SJCRH30 (cell line): ENCODE measurements around the gene CRBN. TPM values are rescaled to one million over a fixed set of nuclear protein-coding genes. Genes with fewer than 3 reads are reported as not detected.
A peak's percentile ranks its signal among the peaks of the same experiment; 100 is the strongest.

Source experiments
- DNase-seq, 2 experiments: peaks; one replicate each; pipeline ENCODE4 v3.0.0-alpha.2; 2015 to 2020
- H3K27ac ChIP-seq: fragments of 250-450 bp; sonication (Bioruptor Pico); 2 replicates; pipeline ENCODE4 v1.5.1; 2020; ENCODE audit warnings: mild to moderate bottlenecking, moderate library complexity
- H3K27me3 ChIP-seq: fragments of 250-450 bp; sonication (Bioruptor Pico); 2 replicates; pipeline ENCODE4 v1.5.1; 2020; ENCODE audit warnings: mild to moderate bottlenecking, moderate library complexity
- H3K36me3 ChIP-seq: fragments of 250-450 bp; sonication (Bioruptor Pico); 2 replicates; pipeline ENCODE4 v1.5.1; 2020; ENCODE audit warnings: mild to moderate bottlenecking, moderate library complexity
- H3K4me1 ChIP-seq: fragments of 250-450 bp; sonication (Bioruptor Pico); 2 replicates; pipeline ENCODE4 v1.5.1; 2020; ENCODE audit warnings: mild to moderate bottlenecking, moderate library complexity
- H3K4me3 ChIP-seq: fragments of 250-450 bp; sonication (Bioruptor Pico); 2 replicates; pipeline ENCODE4 v1.5.1; 2020; ENCODE audit warnings: mild to moderate bottlenecking, moderate library complexity
- H3K9me3 ChIP-seq: fragments of 250-450 bp; sonication (Bioruptor Pico); replicated peaks from 2 replicates; pipeline ENCODE4 v1.5.1; 2020; ENCODE audit warnings: mild to moderate bottlenecking, moderate library complexity
- total RNA-seq: library from RNA; depleted of rRNA; stranded (reverse); fragments of >200 nt; shearing (Covaris generic); gene quantifications from 2 replicates; pipeline ENCODE4 v1.2.3, GENCODE V29; 2014; rRNA removed

Gene CRBN
- 35.3 and 37.4 TPM in 2 replicates for total RNA-seq

GRCh38 chr3:3179407-3180094 is at the start of gene CRBN:
CRBN (minus strand) TSS chr3:3179691; CDS start chr3:3179687, 4 bp downstream.
- H3K27ac ChIP-seq: peak within 1 kb of the TSS; percentile 51
- no peaks in the 10 kb centered on the region for H3K36me3 ChIP-seq

GRCh38 chr3:3227640-3228039 is 48.1 kb upstream of the CRBN start:
- H3K27me3 ChIP-seq: no peaks in the 10 kb centered on the region
- DNase-seq: no peak
- no peaks in the 10 kb centered on the region for H3K9me3 ChIP-seq
- H3K4me1 ChIP-seq: no peaks in the 10 kb centered on the region
- no peak overlapping the region for H3K27ac ChIP-seq
- H3K4me3 ChIP-seq: no peak overlapping the region
- H3K36me3 ChIP-seq: no peaks in the 10 kb centered on the region

More at GRCh38 chr3:3179407-3180094, at the start of gene CRBN:
- no peaks in the 10 kb centered on the region for H3K9me3 ChIP-seq
- no peaks in the 10 kb centered on the region for H3K27me3 ChIP-seq
- no peaks in the 10 kb centered on the region for H3K4me1 ChIP-seq
- H3K4me3 ChIP-seq: peak within 1 kb of the TSS; percentile 89
- DNase-seq: peak; percentile 79 to 86

DNA sequence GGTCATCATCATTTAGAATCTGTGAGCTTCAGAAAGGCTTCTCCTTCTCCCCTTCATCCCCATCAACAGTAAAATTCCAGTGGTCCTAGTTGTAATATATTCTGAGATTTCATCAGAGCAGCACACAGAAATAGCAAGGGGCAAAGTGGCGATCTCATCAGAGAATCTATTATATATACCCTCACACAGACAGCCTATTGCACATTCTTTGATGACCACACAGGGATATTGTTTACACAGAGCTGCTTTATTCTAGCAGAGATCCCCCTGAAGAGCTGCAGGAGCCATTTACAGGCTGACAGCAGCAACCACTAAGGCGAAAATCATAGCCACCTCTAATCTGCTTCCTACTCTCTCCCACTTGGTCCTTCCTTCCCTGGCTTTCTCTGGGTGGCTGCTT is 42.0 kb upstream of the CRBN start:
- DNase-seq: peak in 1 of 2 experiments; percentile 7
- H3K27me3 ChIP-seq: no peaks in the 10 kb centered on the region
- no peak overlapping the region for H3K4me3 ChIP-seq
- no peaks in the 10 kb centered on the region for H3K9me3 ChIP-seq
- no peaks in the 10 kb centered on the region for H3K36me3 ChIP-seq
- H3K27ac ChIP-seq: no peak overlapping the region
- no peaks in the 10 kb centered on the region for H3K4me1 ChIP-seq

DNA sequence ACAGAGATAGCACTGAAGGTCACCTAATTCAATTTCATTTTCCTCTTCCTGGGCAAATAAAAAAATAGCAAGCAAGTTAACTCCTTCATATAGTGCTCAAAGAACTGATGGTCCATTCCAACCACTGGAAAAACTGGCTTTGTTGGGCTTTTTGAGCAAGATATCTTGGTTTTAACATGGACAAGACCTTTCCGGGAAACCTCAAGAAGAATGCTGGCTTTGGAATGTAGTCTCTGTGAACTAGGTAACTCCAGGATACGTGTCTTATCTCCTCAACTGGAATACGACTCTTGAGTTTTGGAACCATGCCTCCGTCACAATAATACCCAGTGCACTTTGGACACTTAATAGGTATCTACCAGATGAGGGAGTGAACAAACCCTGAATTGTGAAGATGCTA is 36.9 kb upstream of the CRBN start:
- H3K27ac ChIP-seq: no peak overlapping the region
- H3K36me3 ChIP-seq: no peaks in the 10 kb centered on the region
- no peaks in the 10 kb centered on the region for H3K27me3 ChIP-seq
- no peak for DNase-seq
- H3K4me1 ChIP-seq: no peaks in the 10 kb centered on the region
- H3K4me3 ChIP-seq: no peak overlapping the region
- H3K9me3 ChIP-seq: no peaks in the 10 kb centered on the region

DNA sequence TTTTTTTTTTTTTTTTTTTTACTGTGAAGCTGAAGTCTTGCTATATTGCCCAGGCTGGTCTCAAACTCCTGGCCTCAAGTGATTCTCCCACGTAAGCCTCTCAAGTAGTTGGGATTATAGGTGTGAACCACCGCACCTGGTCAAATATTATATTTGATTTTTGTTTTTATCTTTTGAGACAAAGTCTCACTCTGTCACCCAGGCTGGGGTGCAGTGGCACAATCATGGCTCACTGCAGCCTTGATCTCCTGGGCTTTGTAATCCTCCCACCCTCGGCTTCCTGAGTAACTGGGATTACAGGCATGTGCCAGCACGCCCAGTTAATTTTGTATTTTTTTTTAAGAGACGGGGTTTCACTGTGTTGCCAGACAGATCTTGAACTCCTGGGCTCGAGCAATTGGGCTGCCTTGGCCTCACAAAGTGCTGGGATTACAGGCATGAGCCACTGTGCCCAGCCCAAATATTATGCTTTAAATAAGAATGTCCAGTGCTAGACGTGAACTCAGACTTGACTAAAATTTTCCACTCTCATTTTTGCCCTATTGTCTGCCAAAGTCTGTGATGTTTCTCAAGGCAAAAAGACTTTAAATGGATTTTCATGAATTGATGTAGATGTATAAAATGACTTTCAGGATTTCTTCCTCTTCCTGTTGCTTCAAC is 33.4 kb upstream of the CRBN start:
- Histone ChIP-seq H3K4me1 (no peaks in the 10 kb centered on the region), H3K4me3 (no peak overlapping the region), H3K27me3 (no peaks in the 10 kb centered on the region), H3K27ac (no peak overlapping the region), H3K36me3 (no peaks in the 10 kb centered on the region), H3K9me3 (no peaks in the 10 kb centered on the region)
- no peak for DNase-seq

DNA sequence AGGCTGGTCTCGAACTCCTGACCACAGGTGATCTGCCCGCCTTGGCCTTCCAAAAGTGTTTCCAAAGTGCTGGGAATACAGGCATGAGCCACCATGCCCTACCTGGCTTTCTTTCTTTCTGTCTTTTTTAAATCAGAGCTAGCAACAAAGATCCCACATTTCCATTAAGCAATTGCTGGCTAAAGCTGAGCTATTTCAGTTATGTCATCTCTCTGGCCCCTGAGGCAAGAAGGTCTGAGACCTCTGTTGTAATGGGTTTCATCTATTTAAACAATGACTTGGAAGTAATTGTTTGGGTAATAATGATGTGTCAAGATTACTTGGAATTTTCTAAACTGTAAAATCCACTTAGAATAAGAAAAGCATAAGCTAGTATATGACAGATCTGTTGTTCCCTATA is 30.2 kb upstream of the CRBN start:
- Histone ChIP-seq H3K27ac (no peak overlapping the region), H3K36me3 (no peaks in the 10 kb centered on the region), H3K4me3 (no peak overlapping the region), H3K4me1 (no peaks in the 10 kb centered on the region), H3K9me3 (no peaks in the 10 kb centered on the region), H3K27me3 (no peaks in the 10 kb centered on the region)
- DNase-seq: no peak

- Histone ChIP-seq H3K36me3 (no peaks in the 10 kb centered on the region), H3K4me3 (no peak overlapping the region), H3K4me1 (no peaks in the 10 kb centered on the region), H3K27ac (no peak overlapping the region), H3K9me3 (no peaks in the 10 kb centered on the region), H3K27me3 (no peaks in the 10 kb centered on the region)
- no peak for DNase-seq
These were observed 29.6 kb upstream of the CRBN start for GRCh38 chr3:3209057-3209456.

- no peak overlapping the region for H3K27ac ChIP-seq
- no peak overlapping the region for H3K4me3 ChIP-seq
- H3K4me1 ChIP-seq: no peaks in the 10 kb centered on the region
- H3K9me3 ChIP-seq: no peaks in the 10 kb centered on the region
- no peaks in the 10 kb centered on the region for H3K27me3 ChIP-seq
- H3K36me3 ChIP-seq: no peaks in the 10 kb centered on the region
- no peak for DNase-seq
These were observed 22.1 kb upstream of the CRBN start for GRCh38 chr3:3201611-3202010.

- Histone ChIP-seq H3K9me3 (no peaks in the 10 kb centered on the region), H3K36me3 (no peaks in the 10 kb centered on the region), H3K27ac (no peak overlapping the region), H3K27me3 (no peaks in the 10 kb centered on the region), H3K4me3 (no peak overlapping the region), H3K4me1 (no peaks in the 10 kb centered on the region)
- DNase-seq: peak; percentile 43 to 76
These were observed 21.2 kb upstream of the CRBN start for GRCh38 chr3:3200632-3201212.

DNA sequence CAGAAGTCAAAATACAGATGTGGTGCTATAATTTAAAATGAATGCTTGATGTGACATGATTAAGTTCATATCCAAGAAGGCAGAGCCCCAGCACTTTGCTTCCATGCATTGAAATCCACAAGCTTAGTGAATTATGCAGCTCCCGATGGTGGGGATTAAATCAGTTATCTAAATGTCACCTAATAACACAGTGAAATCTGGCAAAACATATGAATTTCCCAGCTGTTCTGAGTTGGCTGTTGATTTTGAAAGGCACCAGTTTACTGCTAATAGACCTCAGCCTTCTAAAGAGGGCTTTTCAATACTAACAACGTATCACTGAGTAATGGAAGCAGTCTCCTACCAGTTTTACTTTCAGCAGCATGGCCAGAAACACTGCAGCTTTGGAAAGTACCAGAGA is 19.8 kb upstream of the CRBN start:
- H3K4me1 ChIP-seq: no peaks in the 10 kb centered on the region
- no peaks in the 10 kb centered on the region for H3K9me3 ChIP-seq
- H3K4me3 ChIP-seq: no peak overlapping the region
- peak in 1 of 2 experiments; percentile 14 for DNase-seq
- no peaks in the 10 kb centered on the region for H3K36me3 ChIP-seq
- no peak overlapping the region for H3K27ac ChIP-seq
- no peaks in the 10 kb centered on the region for H3K27me3 ChIP-seq

- DNase-seq: peak in 1 of 2 experiments; percentile 44
- no peak overlapping the region for H3K4me3 ChIP-seq
- no peaks in the 10 kb centered on the region for H3K36me3 ChIP-seq
- no peaks in the 10 kb centered on the region for H3K9me3 ChIP-seq
- H3K4me1 ChIP-seq: no peaks in the 10 kb centered on the region
- H3K27ac ChIP-seq: no peak overlapping the region
- H3K27me3 ChIP-seq: no peaks in the 10 kb centered on the region
These were observed 16.8 kb upstream of the CRBN start for GRCh38 chr3:3196148-3196861.

- Histone ChIP-seq H3K4me3 (no peak overlapping the region), H3K4me1 (no peaks in the 10 kb centered on the region), H3K36me3 (no peaks in the 10 kb centered on the region), H3K9me3 (no peaks in the 10 kb centered on the region), H3K27ac (no peak overlapping the region), H3K27me3 (no peaks in the 10 kb centered on the region)
- DNase-seq: no peak
These were observed 15.4 kb upstream of the CRBN start for GRCh38 chr3:3194861-3195260.

- DNase-seq: no peak
- H3K36me3 ChIP-seq: no peaks in the 10 kb centered on the region
- H3K4me3 ChIP-seq: no peak overlapping the region
- H3K27ac ChIP-seq: no peak overlapping the region
- no peaks in the 10 kb centered on the region for H3K4me1 ChIP-seq
- no peaks in the 10 kb centered on the region for H3K27me3 ChIP-seq
- no peaks in the 10 kb centered on the region for H3K9me3 ChIP-seq
These were observed 12.8 kb upstream of the CRBN start for GRCh38 chr3:3192286-3192675.

GRCh38 chr3:3191675-3192285 is 12.3 kb upstream of the CRBN start:
- DNase-seq: no peak
- H3K4me1 ChIP-seq: no peaks in the 10 kb centered on the region
- no peak overlapping the region for H3K4me3 ChIP-seq
- H3K27ac ChIP-seq: no peak overlapping the region
- no peaks in the 10 kb centered on the region for H3K27me3 ChIP-seq
- H3K9me3 ChIP-seq: no peaks in the 10 kb centered on the region
- no peaks in the 10 kb centered on the region for H3K36me3 ChIP-seq

DNA sequence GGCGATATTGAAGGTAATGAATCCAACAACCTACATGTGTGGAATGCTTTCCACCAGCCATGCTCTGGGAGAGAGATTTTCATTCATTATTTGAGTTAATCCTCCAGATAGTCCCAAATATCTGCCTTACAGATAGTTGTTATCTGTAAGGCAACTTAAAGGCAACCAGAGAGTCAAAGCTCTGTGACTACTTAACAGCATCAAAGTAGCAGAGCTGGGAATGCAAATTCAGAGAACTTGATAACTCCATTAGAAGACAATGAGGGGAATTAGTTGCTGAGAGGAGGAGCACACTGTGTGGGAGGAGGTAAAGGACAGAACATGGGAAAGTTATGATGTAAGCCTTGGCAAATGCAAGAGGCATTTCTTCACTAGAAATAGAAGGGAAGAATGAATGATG is 10.5 kb upstream of the CRBN start:
- no peak for DNase-seq
- no peak overlapping the region for H3K27ac ChIP-seq

More for the DNA sequence above, 10.5 kb upstream of the CRBN start:
- no peaks in the 10 kb centered on the region for H3K27me3 ChIP-seq
- H3K4me1 ChIP-seq: no peaks in the 10 kb centered on the region
- no peak overlapping the region for H3K4me3 ChIP-seq
- H3K9me3 ChIP-seq: no peaks in the 10 kb centered on the region
- no peaks in the 10 kb centered on the region for H3K36me3 ChIP-seq
